Esophagus squamous epithelium (tissue), 5 donors: ENCODE measurements around the gene TMEM163. TPM values are rescaled to one million over a fixed set of nuclear protein-coding genes. Genes with fewer than 3 reads are reported as not detected.

Experiments
- DNase-seq: peaks from one replicate; lab custom pipeline; 2025; lab: John Stamatoyannopoulos, UW
- H3K27ac ChIP-seq, 4 donors: fragments of 200-600 bp; sonication (generic); one replicate each; pipeline ENCODE4 v1.5.1; 2016 to 2019; ENCODE audit warnings: mild to moderate bottlenecking in 1 of 4
- H3K27me3 ChIP-seq, 4 donors: fragments of 200-600 bp; sonication (generic); 1 replicate in 3 of 4; 2 replicates in 1 of 4; pipeline versions ENCODE4 v1.5.1 to v1.6.0; 2017 to 2021; ENCODE audit warnings: antibody characterized with exemption in 1 of 4
- H3K36me3 ChIP-seq, 3 donors: fragments of 200-600 bp; sonication (generic); one replicate each; pipeline ENCODE4 v1.5.1; 2016 to 2019
- H3K4me1 ChIP-seq, 3 donors: fragments of 200-600 bp; sonication (generic); one replicate each; pipeline ENCODE4 v1.5.1; 2017 to 2019
- H3K4me3 ChIP-seq, 4 donors: fragments of 200-600 bp; sonication (generic); 1 replicate in 3 of 4; 2 replicates in 1 of 4; pipeline ENCODE4 v1.5.1; 2016 to 2019; ENCODE audit warnings: mild to moderate bottlenecking in 2 of 4, moderate library complexity in 1 of 4
- H3K9me3 ChIP-seq, 3 donors: fragments of 200-600 bp; sonication (generic); one replicate each; pipeline ENCODE4 v1.5.1; 2016 to 2019
- POLR2A ChIP-seq, 4 donors: fragments of 450-650 bp; IDR thresholded peaks; one replicate each; pipeline ENCODE4 v1.6.1; 2017; ENCODE audit warnings: antibody characterized with exemption in 4 of 4, mild to moderate bottlenecking in 4 of 4, moderate library complexity in 3 of 4
- WGBS, 2 donors: methylation state at CpG; one replicate each; pipeline ENCODE4 v1.1.5; 2018; 5-methylcytosine and 5-hydroxymethylcytosine counted together
- intact Hi-C: fragments of 100-400 bp; cut with DNase I; formaldehyde crosslinking; loops from one replicate; pipeline ENCODE4 v1.15.0; 2022
- total RNA-seq, 4 donors: library from RNA; depleted of rRNA; stranded (reverse); fragments of >200 nt; gene quantifications; one replicate each; pipeline ENCODE4 v1.1.0, GENCODE V29; 2016
- TF ChIP-seq, protein P1 (sequence below), 6 experiments: fragments of 450-650 bp in 4 of 6; fragments of 200-600 bp in 2 of 6; sonication (generic) in 2 of 6; IDR thresholded peaks; one replicate each; pipeline ENCODE4 v1.5.1; 2016 to 2019; ENCODE audit warnings: antibody characterized with exemption in 6 of 6, mild to moderate bottlenecking in 4 of 6, moderate library complexity in 4 of 6
- donor health status: DM: yes; HTN: yes; CAD: no.

TMEM163 gene
- total RNA-seq, 4 donors from 2014 or later, result 0.09 to 0.19 (median 0.12) TPM; not detected in 1

- DNase-seq, result no peak
- Histone ChIP-seq H3K27me3 (peaks cover 0 to 65% (median 0%) of the 10 kb centered on the region in 4 donors), H3K9me3 (no peaks in the 10 kb centered on the region), H3K4me3 (no peak overlapping the region), H3K27ac (no peak overlapping the region), H3K4me1 (no peaks in the 10 kb centered on the region), H3K36me3 (no peaks in the 10 kb centered on the region)
- intact Hi-C loops, result no loop called here
- TF ChIP-seq, protein P1, sequence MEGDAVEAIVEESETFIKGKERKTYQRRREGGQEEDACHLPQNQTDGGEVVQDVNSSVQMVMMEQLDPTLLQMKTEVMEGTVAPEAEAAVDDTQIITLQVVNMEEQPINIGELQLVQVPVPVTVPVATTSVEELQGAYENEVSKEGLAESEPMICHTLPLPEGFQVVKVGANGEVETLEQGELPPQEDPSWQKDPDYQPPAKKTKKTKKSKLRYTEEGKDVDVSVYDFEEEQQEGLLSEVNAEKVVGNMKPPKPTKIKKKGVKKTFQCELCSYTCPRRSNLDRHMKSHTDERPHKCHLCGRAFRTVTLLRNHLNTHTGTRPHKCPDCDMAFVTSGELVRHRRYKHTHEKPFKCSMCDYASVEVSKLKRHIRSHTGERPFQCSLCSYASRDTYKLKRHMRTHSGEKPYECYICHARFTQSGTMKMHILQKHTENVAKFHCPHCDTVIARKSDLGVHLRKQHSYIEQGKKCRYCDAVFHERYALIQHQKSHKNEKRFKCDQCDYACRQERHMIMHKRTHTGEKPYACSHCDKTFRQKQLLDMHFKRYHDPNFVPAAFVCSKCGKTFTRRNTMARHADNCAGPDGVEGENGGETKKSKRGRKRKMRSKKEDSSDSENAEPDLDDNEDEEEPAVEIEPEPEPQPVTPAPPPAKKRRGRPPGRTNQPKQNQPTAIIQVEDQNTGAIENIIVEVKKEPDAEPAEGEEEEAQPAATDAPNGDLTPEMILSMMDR (IDR thresholded peaks at IDR 0.05), result no peak
- no peak for TF ChIP-seq POLR2A (IDR thresholded peaks at IDR 0.05)
- WGBS, 2 donors, result 41 to 43% methylated on average over 6 to 12 of the region's 18 CpGs
Observed at GRCh38 chr2:134706587-134707329, 12.0 kb downstream of the TMEM163 start.

DNA sequence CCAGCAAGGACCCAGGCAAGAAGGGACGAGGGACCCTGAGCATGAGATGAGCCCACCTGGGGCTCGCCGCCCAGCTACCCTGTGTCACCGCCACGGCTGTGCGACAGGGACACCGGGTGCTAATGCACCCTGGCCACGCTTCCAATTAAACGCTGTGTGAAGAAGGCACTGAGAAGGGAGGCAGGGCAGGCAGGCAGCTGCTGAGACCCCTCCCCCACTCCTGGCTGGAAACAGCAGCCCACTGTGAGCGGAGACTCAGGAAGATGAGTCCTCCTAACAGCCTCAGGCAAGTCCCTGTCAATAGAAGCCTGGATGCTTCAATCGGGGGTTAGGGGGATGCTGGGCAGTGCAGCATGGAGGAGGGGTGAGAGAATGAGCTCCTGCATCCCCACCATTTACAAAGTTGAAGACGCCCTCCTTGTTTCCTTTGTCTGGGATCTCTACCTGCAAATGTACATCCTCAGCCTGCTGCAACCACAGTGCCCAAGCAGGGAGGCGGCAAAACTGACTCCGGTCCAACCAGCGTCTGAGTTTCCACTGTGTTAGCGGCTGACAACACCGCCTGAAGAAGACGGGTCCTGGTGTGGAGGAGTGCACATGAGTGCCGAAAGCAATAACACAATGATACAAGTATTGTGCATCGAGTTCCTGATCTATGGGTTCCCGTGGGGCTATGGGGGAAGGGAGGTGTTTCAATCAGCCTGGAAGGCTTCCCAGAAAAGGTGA is 12.8 kb downstream of the TMEM163 start:
- TF ChIP-seq, protein P1 (IDR thresholded peaks at IDR 0.05), result no peak
- no peak for TF ChIP-seq POLR2A (IDR thresholded peaks at IDR 0.05)
- Histone ChIP-seq H3K9me3 (no peaks in the 10 kb centered on the region), H3K4me1 (no peaks in the 10 kb centered on the region), H3K4me3 (no peak overlapping the region), H3K27me3 (peaks cover 0 to 59% (median 0%) of the 10 kb centered on the region in 4 donors), H3K36me3 (no peaks in the 10 kb centered on the region), H3K27ac (no peak overlapping the region)
- DNase-seq, result no peak
- intact Hi-C loops, result no loop called here
- 70 to 71% methylated on average over 8 to 15 of the region's 21 CpGs for WGBS, 2 donors

- Histone ChIP-seq H3K4me3 (no peak overlapping the region), H3K36me3 (no peaks in the 10 kb centered on the region), H3K9me3 (no peaks in the 10 kb centered on the region), H3K4me1 (no peaks in the 10 kb centered on the region), H3K27ac (no peak overlapping the region), H3K27me3 (peaks cover 0 to 44% (median 0%) of the 10 kb centered on the region in 4 donors)
- no peak for TF ChIP-seq POLR2A (IDR thresholded peaks at IDR 0.05)
- TF ChIP-seq, protein P1 (IDR thresholded peaks at IDR 0.05), result no peak
- intact Hi-C loops, result no loop called here
- 60 to 64% methylated on average over 1 to 3 of the region's 4 CpGs for WGBS, 2 donors
- DNase-seq, result no peak
Observed at GRCh38 chr2:134704173-134704572, 14.6 kb downstream of the TMEM163 start.

GRCh38 chr2:134703426-134703825 is 15.4 kb downstream of the TMEM163 start:
- intact Hi-C loops, result no loop called here
- TF ChIP-seq, protein P1 (IDR thresholded peaks at IDR 0.05), result no peak
- no peak for TF ChIP-seq POLR2A (IDR thresholded peaks at IDR 0.05)
- H3K9me3 ChIP-seq, result no peaks in the 10 kb centered on the region
- H3K27me3 ChIP-seq, result peaks cover 0 to 40% (median 0%) of the 10 kb centered on the region in 4 donors
- H3K36me3 ChIP-seq, result no peaks in the 10 kb centered on the region
- 36 to 50% methylated on average over 1 of the region's 1 CpG for WGBS, 2 donors
- H3K4me3 ChIP-seq, result no peak overlapping the region
- no peaks in the 10 kb centered on the region for H3K4me1 ChIP-seq
- H3K27ac ChIP-seq, result no peak overlapping the region
- DNase-seq, result no peak

- Histone ChIP-seq H3K36me3 (no peaks in the 10 kb centered on the region), H3K9me3 (no peaks in the 10 kb centered on the region), H3K27me3 (peaks cover 0 to 19% (median 0%) of the 10 kb centered on the region in 4 donors), H3K4me3 (no peak overlapping the region), H3K4me1 (no peaks in the 10 kb centered on the region), H3K27ac (no peak overlapping the region)
- DNase-seq, result no peak
- intact Hi-C loops, result no loop called here
- WGBS, 2 donors, result 82 to 84% methylated on average over 5 of the region's 5 CpGs
- no peak for TF ChIP-seq POLR2A (IDR thresholded peaks at IDR 0.05)
- TF ChIP-seq, protein P1 (IDR thresholded peaks at IDR 0.05), result no peak
Observed at GRCh38 chr2:134700730-134701129, 18.1 kb downstream of the TMEM163 start.
